Measurements from ENCODE around the gene SLC9A5. TPM values are rescaled to one million over a fixed set of nuclear protein-coding genes. Genes with fewer than 3 reads are reported as not detected.

The SLC9A5 gene
- total and polyA plus RNA-seq, 10 donors, result 6.0 to 34.1 (median 18.2) TPM

GRCh38 chr16:67208154-67208896, 40.5 kb upstream of the SLC9A5 start:
- no peak overlapping the region for H3K27ac ChIP-seq
- H3K27me3 ChIP-seq (replicated peaks in 1 of 7), result no peaks in the 10 kb centered on the region
- H3K36me3 ChIP-seq, result peaks cover 0 to 49% (median 9%) of the 10 kb centered on the region in 6 donors
- H3K4me1 ChIP-seq, result peaks cover 0 to 20% (median 2%) of the 10 kb centered on the region in 6 donors
- intact Hi-C loops (cut with DNase I; ENCODE audit: low total_unique reads), result no loop called here
- 86 to 93% (median 91%) methylated on average over 4 to 11 of the region's 11 CpGs for WGBS, 5 donors
- H3K9me3 ChIP-seq, result no peaks in the 10 kb centered on the region
- H3K4me3 ChIP-seq, result no peak overlapping the region
- TF ChIP-seq POLR2AphosphoS5 (IDR thresholded peaks at IDR 0.05) (peak in 1 of 3 donors; percentile 41), CTCF (IDR thresholded peaks at IDR 0.05 in 8 of 11, conservative IDR thresholded peaks at IDR 0.05 in 3 of 11) (no peak)
- no peak for DNase-seq

GRCh38 chr16:67209565-67209964, 39.2 kb upstream of the SLC9A5 start:
- no peaks in the 10 kb centered on the region for H3K9me3 ChIP-seq
- no peak overlapping the region for H3K4me3 ChIP-seq
- peaks cover 0 to 15% (median 2%) of the 10 kb centered on the region in 6 donors for H3K4me1 ChIP-seq
- intact Hi-C loops (cut with DNase I; ENCODE audit: low total_unique reads), result no loop called here
- no peak overlapping the region for H3K27ac ChIP-seq
- peaks cover 0 to 36% (median 0%) of the 10 kb centered on the region in 6 donors for H3K36me3 ChIP-seq
- WGBS, 5 donors, result 82 to 93% (median 86%) methylated on average over 8 of the region's 8 CpGs
- no peak for DNase-seq
- no peak for TF ChIP-seq CTCF (IDR thresholded peaks at IDR 0.05 in 8 of 11, conservative IDR thresholded peaks at IDR 0.05 in 3 of 11)
- no peak for TF ChIP-seq POLR2AphosphoS5 (IDR thresholded peaks at IDR 0.05)
- no peak for TF ChIP-seq POLR2A (IDR thresholded peaks at IDR 0.05)
- H3K27me3 ChIP-seq (replicated peaks in 1 of 7), result no peaks in the 10 kb centered on the region

GRCh38 chr16:67210069-67210937, 38.5 kb upstream of the SLC9A5 start:
- no peaks in the 10 kb centered on the region for H3K9me3 ChIP-seq
- H3K36me3 ChIP-seq, result peaks cover 0 to 34% (median 0%) of the 10 kb centered on the region in 6 donors
- no peak overlapping the region for H3K4me3 ChIP-seq
- intact Hi-C loops (cut with DNase I; ENCODE audit: low total_unique reads), result no loop called here
- no peak overlapping the region for H3K27ac ChIP-seq
- H3K27me3 ChIP-seq (replicated peaks in 1 of 7), result no peaks in the 10 kb centered on the region
- no peak for DNase-seq
- no peak for TF ChIP-seq POLR2A (IDR thresholded peaks at IDR 0.05)
- TF ChIP-seq POLR2AphosphoS5 (IDR thresholded peaks at IDR 0.05), result peak in 1 of 3 donors; percentile 31
- no peak for TF ChIP-seq CTCF (IDR thresholded peaks at IDR 0.05 in 8 of 11, conservative IDR thresholded peaks at IDR 0.05 in 3 of 11)
- H3K4me1 ChIP-seq, result peaks cover 0 to 12% (median 2%) of the 10 kb centered on the region in 6 donors
- 87 to 93% (median 91%) methylated on average over 9 to 25 of the region's 25 CpGs for WGBS, 5 donors

GRCh38 chr16:67211674-67212073, 37.1 kb upstream of the SLC9A5 start:
- Histone ChIP-seq H3K9me3 (no peaks in the 10 kb centered on the region), H3K4me3 (no peak overlapping the region), H3K4me1 (peaks cover 0 to 25% (median 8%) of the 10 kb centered on the region in 6 donors), H3K27ac (no peak overlapping the region), H3K27me3 (replicated peaks in 1 of 7) (no peaks in the 10 kb centered on the region), H3K36me3 (peaks cover 0 to 23% (median 0%) of the 10 kb centered on the region in 6 donors)
- intact Hi-C loops (cut with DNase I; ENCODE audit: low total_unique reads), result no loop called here
- TF ChIP-seq CTCF (IDR thresholded peaks at IDR 0.05 in 8 of 11, conservative IDR thresholded peaks at IDR 0.05 in 3 of 11) (no peak), POLR2A (IDR thresholded peaks at IDR 0.05) (no peak), POLR2AphosphoS5 (IDR thresholded peaks at IDR 0.05) (no peak)
- 84 to 93% (median 87%) methylated on average over 7 of the region's 7 CpGs for WGBS, 5 donors
- DNase-seq, result no peak
